IMR-90 (cell line): ENCODE results near the gene RAB3C. TPM values are rescaled to one million over a fixed set of nuclear protein-coding genes. Genes with fewer than 3 reads are reported as not detected.

ENCODE experiments used
- ATAC-seq: fragments of 200-7000 bp; cut with Tn5 transposase; 2 replicates; pipeline ENCODE4 v1.9.1; 2020; ENCODE audit warnings: low read depth, mild to moderate bottlenecking, moderate library complexity
- BruUV-seq: library from RNA; stranded (reverse); fragments of 400-500 nt; replicated peaks from 2 replicates; lab custom pipeline; 2021; lab: Mats Ljungman, UMichigan
- CTCF ChIA-PET: fragments of 300-600 bp; formaldehyde crosslinking; extraction: SDS; loops from one replicate; lab custom pipeline; 2021; ENCODE audit warnings: antibody characterized with exemption; lab: Yijun Ruan, JAX
- POLR2A ChIA-PET: fragments of 300-600 bp; sonication (Branson Sonifier 250); formaldehyde crosslinking; loops from one replicate; lab custom pipeline; 2022; ENCODE audit warnings: antibody characterized with exemption; ENCODE audit not compliant: unreplicated experiment; lab: Charles Lee
- DNase-seq: peaks from one replicate; pipeline ENCODE4 v3.0.0; 2013
- H2AFZ ChIP-seq: replicated peaks from 2 replicates; pipeline ENCODE3; 2013; ENCODE audit warnings: low read length, mild to moderate bottlenecking; ENCODE audit not compliant: poor library complexity
- H2AK5ac ChIP-seq: 2 replicates; pipeline ENCODE4 v1.6.1; 2013; ENCODE audit warnings: low read depth, low read length, inconsistent platforms
- H2AK9ac ChIP-seq: replicated peaks from 2 replicates; pipeline ENCODE3; 2013; ENCODE audit warnings: mild to moderate bottlenecking, low read depth, low read length, moderate library complexity; ENCODE audit not compliant: poor library complexity
- H2BK120ac ChIP-seq: 2 replicates; pipeline ENCODE4 v1.6.1; 2013; ENCODE audit warnings: low read depth, low read length, inconsistent platforms
- H2BK15ac ChIP-seq: 3 replicates; pipeline ENCODE4 v1.6.1; 2013; ENCODE audit warnings: low read depth, low read length, inconsistent platforms
- H2BK20ac ChIP-seq: 2 replicates; pipeline ENCODE4 v1.6.1; 2013; ENCODE audit warnings: low read depth, mild to moderate bottlenecking, inconsistent platforms, low read length, moderate library complexity
- H2BK5ac ChIP-seq: 2 replicates; pipeline ENCODE4 v1.6.1; 2013; ENCODE audit warnings: mild to moderate bottlenecking, low read depth, low read length, inconsistent platforms; ENCODE audit not compliant: poor library complexity, severe bottlenecking
- H3K14ac ChIP-seq: replicated peaks from 2 replicates; pipeline ENCODE4 v1.6.1; 2013; ENCODE audit warnings: low read depth, low read length, inconsistent platforms
- H3K18ac ChIP-seq: 2 replicates; pipeline ENCODE4 v1.6.1; 2013; ENCODE audit warnings: low read depth, low read length, control low read depth
- H3K23ac ChIP-seq: 2 replicates; pipeline ENCODE4 v1.6.1; 2013; ENCODE audit warnings: low read depth, low read length, inconsistent platforms
- H3K27ac ChIP-seq: 2 replicates; pipeline ENCODE4 v1.5.1; 2013; ENCODE audit warnings: mild to moderate bottlenecking, control low read depth, low read length; ENCODE audit not compliant: insufficient read depth
- H3K27me3 ChIP-seq: 2 replicates; pipeline ENCODE4 v1.6.1; 2013; ENCODE audit warnings: low read length; ENCODE audit not compliant: control insufficient read depth, insufficient read depth
- H3K36me3 ChIP-seq: 2 replicates; pipeline ENCODE4 v1.6.1; 2013; ENCODE audit warnings: low read length, mixed read lengths; ENCODE audit not compliant: control insufficient read depth, insufficient read depth
- H3K4ac ChIP-seq: 2 replicates; pipeline ENCODE4 v1.6.1; 2013; ENCODE audit warnings: low read depth, low read length, inconsistent platforms
- H3K4me1 ChIP-seq: 2 replicates; pipeline ENCODE4 v1.6.1; 2013; ENCODE audit warnings: low read length, mixed read lengths; ENCODE audit not compliant: control insufficient read depth, insufficient read depth
- H3K4me2 ChIP-seq: 2 replicates; pipeline ENCODE4 v1.6.1; 2013; ENCODE audit warnings: low read depth, mild to moderate bottlenecking, control low read depth, low read length, moderate library complexity
- H3K4me3 ChIP-seq: 2 replicates; pipeline ENCODE4 v1.5.1; 2013; ENCODE audit warnings: low read depth, mild to moderate bottlenecking, control low read depth, low read length, moderate library complexity; ENCODE audit not compliant: insufficient read depth
- H3K56ac ChIP-seq: 2 replicates; pipeline ENCODE4 v1.6.1; 2013; ENCODE audit warnings: low read length, inconsistent platforms; ENCODE audit not compliant: insufficient read depth; ENCODE audit errors: extremely low read depth
- H3K79me1 ChIP-seq, 2 experiments: 2 replicates each; pipeline ENCODE4 v1.6.1; 2013; ENCODE audit warnings: low read length in 2 of 2, inconsistent platforms in 1 of 2, low read depth in 1 of 2
- H3K9ac ChIP-seq: 2 replicates; pipeline ENCODE4 v1.6.1; 2013; ENCODE audit warnings: low read depth, low read length, control low read depth
- H3K9me1 ChIP-seq: 2 replicates; pipeline ENCODE4 v1.6.1; 2013; ENCODE audit warnings: low read length, inconsistent platforms; ENCODE audit not compliant: insufficient read depth
- H3K9me3 ChIP-seq: 2 replicates; pipeline ENCODE4 v1.6.1; 2013; ENCODE audit warnings: low read length; ENCODE audit not compliant: control insufficient read depth, insufficient read depth
- H4K20me1 ChIP-seq: 2 replicates; pipeline ENCODE4 v1.6.1; 2013; ENCODE audit warnings: low read length, inconsistent platforms; ENCODE audit not compliant: insufficient read depth
- H4K5ac ChIP-seq: 2 replicates; pipeline ENCODE4 v1.6.1; 2013; ENCODE audit warnings: mild to moderate bottlenecking, low read depth, low read length, control low read depth
- H4K8ac ChIP-seq, 2 experiments: 2 replicates each; pipeline ENCODE4 v1.6.1; 2013; ENCODE audit warnings: low read depth in 2 of 2, low read length in 2 of 2, control low read depth in 1 of 2, inconsistent platforms in 1 of 2
- H4K91ac ChIP-seq: 2 replicates; pipeline ENCODE4 v1.6.1; 2013; ENCODE audit warnings: low read depth, low read length, inconsistent platforms; ENCODE audit not compliant: insufficient read depth
- BHLHE40 ChIP-seq: fragments of 150-350 bp; IDR thresholded peaks from 2 replicates; pipeline ENCODE4 v1.6.1; 2016; ENCODE audit warnings: mild to moderate bottlenecking, low read depth, low read length
- CEBPB ChIP-seq: IDR thresholded peaks from 2 replicates; pipeline ENCODE4 v1.6.1; 2012; ENCODE audit warnings: low read depth, low read length, improper control_type of control experiment
- CHD1 ChIP-seq: IDR thresholded peaks from 2 replicates; pipeline ENCODE4 v1.6.1; 2012; ENCODE audit warnings: low read depth, low read length, improper control_type of control experiment
- FOS ChIP-seq: fragments of 150-350 bp; IDR thresholded peaks from 2 replicates; pipeline ENCODE4 v1.6.1; 2016; ENCODE audit warnings: low read depth, low read length
- MAFK ChIP-seq: IDR thresholded peaks from 2 replicates; pipeline ENCODE4 v1.6.1; 2012; ENCODE audit warnings: low read depth, low read length, improper control_type of control experiment
- MAZ ChIP-seq: IDR thresholded peaks from 2 replicates; pipeline ENCODE4 v1.6.1; 2012; ENCODE audit warnings: low read depth, mild to moderate bottlenecking, low read length, improper control_type of control experiment, moderate library complexity, borderline replicate concordance
- MXI1 ChIP-seq: IDR thresholded peaks from 2 replicates; pipeline ENCODE4 v1.6.1; 2012; ENCODE audit warnings: low read depth, mild to moderate bottlenecking, low read length, moderate library complexity, borderline replicate concordance
- NFE2L2 ChIP-seq: fragments of 150-350 bp; IDR thresholded peaks from 2 replicates; pipeline ENCODE4 v1.6.1; 2016; ENCODE audit warnings: low read depth, mild to moderate bottlenecking, low read length
- POLR2A ChIP-seq: IDR thresholded peaks from 2 replicates; pipeline ENCODE4 v1.6.1; 2012; ENCODE audit warnings: mild to moderate bottlenecking, low read depth, low read length
- RAD21 ChIP-seq: IDR thresholded peaks from 2 replicates; pipeline ENCODE4 v1.6.1; 2012; ENCODE audit warnings: low read length, improper control_type of control experiment
- RCOR1 ChIP-seq: IDR thresholded peaks from 2 replicates; pipeline ENCODE4 v1.6.1; 2012; ENCODE audit warnings: mild to moderate bottlenecking, low read length, improper control_type of control experiment; ENCODE audit not compliant: insufficient replicate concordance
- RFX5 ChIP-seq: IDR thresholded peaks from 2 replicates; pipeline ENCODE4 v1.8.0; 2012; ENCODE audit warnings: low read depth, mild to moderate bottlenecking, low read length, moderate library complexity
- SMC3 ChIP-seq: fragments of 150-350 bp; IDR thresholded peaks from 2 replicates; pipeline ENCODE4 v1.6.1; 2016; ENCODE audit warnings: low read depth, mild to moderate bottlenecking, antibody characterized with exemption, low read length, moderate library complexity
- WGBS, 2 experiments: methylation state at CpG; one replicate each; pipeline versions ENCODE4 v1.1.5 to v1.1.7; 2013; ENCODE audit warnings: missing lambda C conversion rate in 2 of 2; ENCODE audit not compliant: insufficient read length in 1 of 2; ENCODE audit errors: extremely low coverage in 2 of 2; 5-methylcytosine and 5-hydroxymethylcytosine counted together
- dilution Hi-C: fragments of 300-500 bp; cut with HindIII; formaldehyde crosslinking; loops from one replicate; pipeline ENCODE4 v1.14.3; 2018; ENCODE audit warnings: low sequenced_read_pairs; ENCODE audit not compliant: unreplicated experiment
- in situ Hi-C: fragments of 300-500 bp; cut with MboI; formaldehyde crosslinking; loops from 3 replicates; pipeline ENCODE4 v1.14.3; 2019; ENCODE audit warnings: low sequenced_read_pairs, inconsistent platforms, mixed read lengths
- intact Hi-C: fragments of 100-400 bp; cut with micrococcal nuclease; formaldehyde crosslinking; loops from 2 replicates; pipeline ENCODE4 v1.10.0; 2022
- polyA plus RNA-seq, 3 experiments: library from polyadenylated mRNA; depleted of rRNA; stranded (reverse); fragments of >200 nt; gene quantifications; 2 replicates each; pipeline ENCODE4 v1.2.3, GENCODE V29; 2012; ENCODE audit warnings: low replicate concordance in 1 of 3
- total RNA-seq: library from RNA; depleted of rRNA; stranded (reverse); fragments of >200 nt; gene quantifications from 2 replicates; pipeline ENCODE4 v1.2.3, GENCODE V29; 2012
- TF ChIP-seq, protein P1 (sequence below): conservative IDR thresholded peaks from 2 replicates; pipeline ENCODE4 v1.5.1; 2012; ENCODE audit warnings: mild to moderate bottlenecking, low read depth, low read length, improper control_type of control experiment
- TF ChIP-seq, protein P2 (sequence below): fragments of 150-350 bp; IDR thresholded peaks from 2 replicates; pipeline ENCODE4 v1.6.1; 2017; ENCODE audit warnings: mild to moderate bottlenecking, antibody characterized with exemption, low read length, low read depth
- TF ChIP-seq, protein P3 (sequence below): fragments of 150-350 bp; IDR thresholded peaks from 2 replicates; pipeline ENCODE4 v1.6.1; 2016; ENCODE audit warnings: low read depth, mild to moderate bottlenecking, low read length, moderate library complexity, borderline replicate concordance

RAB3C gene
- total and polyA plus RNA-seq, 2 of the 4 experiments (the other 2 are of a cell fraction), result not detected

DNA sequence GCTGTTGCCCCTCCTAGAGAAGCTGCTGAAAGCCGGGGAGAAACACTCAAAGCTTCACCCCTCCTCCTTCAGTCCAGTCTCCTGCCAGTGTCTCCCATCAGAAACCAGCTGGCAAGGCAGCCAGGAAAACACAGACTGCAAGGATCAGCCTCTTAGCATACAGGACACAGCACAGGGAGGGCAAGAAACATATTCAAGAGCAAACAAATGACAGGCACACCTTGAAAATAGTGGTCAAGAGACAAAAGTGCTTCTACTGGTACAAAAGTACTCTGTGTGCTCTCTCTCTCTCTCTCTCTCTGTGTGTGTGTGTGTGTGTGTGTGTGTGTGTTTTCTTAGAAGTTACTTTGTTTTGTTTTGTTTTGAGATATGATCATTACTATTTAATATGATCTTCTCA, 227.2 kb downstream of the RAB3C start:
- Histone ChIP-seq H2BK15ac (no peak overlapping the region), H3K4me3 (no peak overlapping the region), H3K4ac (no peak overlapping the region), H3K27ac (no peak overlapping the region), H3K79me1 (no peaks in the 10 kb centered on the region), H3K4me1 (no peaks in the 10 kb centered on the region), H3K23ac (no peak overlapping the region), H3K18ac (no peak overlapping the region), H2AK5ac (no peak overlapping the region), H3K36me3 (no peaks in the 10 kb centered on the region), H2BK120ac (no peak overlapping the region), H4K91ac (no peak overlapping the region), H4K8ac (no peak overlapping the region), H3K9ac (no peak overlapping the region), H3K9me3 (no peaks in the 10 kb centered on the region), H2AFZ (no peak overlapping the region), H3K9me1 (no peaks in the 10 kb centered on the region), H3K4me2 (no peak overlapping the region), H3K14ac (no peak overlapping the region), H2BK20ac (no peak overlapping the region), H4K20me1 (no peaks in the 10 kb centered on the region), H2BK5ac (no peak overlapping the region), H2AK9ac (no peak overlapping the region), H4K5ac (no peak overlapping the region), H3K56ac (no peak overlapping the region), H3K27me3 (no peaks in the 10 kb centered on the region)
- WGBS, 2 experiments, result no CpG with 5 or more reads among the region's 1 CpG
- ATAC-seq (no peak), DNase-seq (no peak)
- intact Hi-C loops (no loop called here), in situ Hi-C loops (no loop called here), dilution Hi-C loops (no loop called here)
- no peak for TF ChIP-seq MAZ
- TF ChIP-seq, protein P1, sequence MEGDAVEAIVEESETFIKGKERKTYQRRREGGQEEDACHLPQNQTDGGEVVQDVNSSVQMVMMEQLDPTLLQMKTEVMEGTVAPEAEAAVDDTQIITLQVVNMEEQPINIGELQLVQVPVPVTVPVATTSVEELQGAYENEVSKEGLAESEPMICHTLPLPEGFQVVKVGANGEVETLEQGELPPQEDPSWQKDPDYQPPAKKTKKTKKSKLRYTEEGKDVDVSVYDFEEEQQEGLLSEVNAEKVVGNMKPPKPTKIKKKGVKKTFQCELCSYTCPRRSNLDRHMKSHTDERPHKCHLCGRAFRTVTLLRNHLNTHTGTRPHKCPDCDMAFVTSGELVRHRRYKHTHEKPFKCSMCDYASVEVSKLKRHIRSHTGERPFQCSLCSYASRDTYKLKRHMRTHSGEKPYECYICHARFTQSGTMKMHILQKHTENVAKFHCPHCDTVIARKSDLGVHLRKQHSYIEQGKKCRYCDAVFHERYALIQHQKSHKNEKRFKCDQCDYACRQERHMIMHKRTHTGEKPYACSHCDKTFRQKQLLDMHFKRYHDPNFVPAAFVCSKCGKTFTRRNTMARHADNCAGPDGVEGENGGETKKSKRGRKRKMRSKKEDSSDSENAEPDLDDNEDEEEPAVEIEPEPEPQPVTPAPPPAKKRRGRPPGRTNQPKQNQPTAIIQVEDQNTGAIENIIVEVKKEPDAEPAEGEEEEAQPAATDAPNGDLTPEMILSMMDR, result no peak
- TF ChIP-seq CEBPB, result no peak
- no peak for TF ChIP-seq MAFK
- no peak for TF ChIP-seq POLR2A
- TF ChIP-seq RCOR1, result no peak
- TF ChIP-seq FOS, result no peak
- no peak for TF ChIP-seq RAD21
- no peak for TF ChIP-seq BHLHE40
- TF ChIP-seq, protein P2, sequence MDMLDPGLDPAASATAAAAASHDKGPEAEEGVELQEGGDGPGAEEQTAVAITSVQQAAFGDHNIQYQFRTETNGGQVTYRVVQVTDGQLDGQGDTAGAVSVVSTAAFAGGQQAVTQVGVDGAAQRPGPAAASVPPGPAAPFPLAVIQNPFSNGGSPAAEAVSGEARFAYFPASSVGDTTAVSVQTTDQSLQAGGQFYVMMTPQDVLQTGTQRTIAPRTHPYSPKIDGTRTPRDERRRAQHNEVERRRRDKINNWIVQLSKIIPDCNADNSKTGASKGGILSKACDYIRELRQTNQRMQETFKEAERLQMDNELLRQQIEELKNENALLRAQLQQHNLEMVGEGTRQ, result no peak
- TF ChIP-seq MXI1, result no peak
- no peak for TF ChIP-seq NFE2L2
- no peak for TF ChIP-seq CHD1
- TF ChIP-seq SMC3, result no peak
- no peak for TF ChIP-seq RFX5
- TF ChIP-seq, protein P3, sequence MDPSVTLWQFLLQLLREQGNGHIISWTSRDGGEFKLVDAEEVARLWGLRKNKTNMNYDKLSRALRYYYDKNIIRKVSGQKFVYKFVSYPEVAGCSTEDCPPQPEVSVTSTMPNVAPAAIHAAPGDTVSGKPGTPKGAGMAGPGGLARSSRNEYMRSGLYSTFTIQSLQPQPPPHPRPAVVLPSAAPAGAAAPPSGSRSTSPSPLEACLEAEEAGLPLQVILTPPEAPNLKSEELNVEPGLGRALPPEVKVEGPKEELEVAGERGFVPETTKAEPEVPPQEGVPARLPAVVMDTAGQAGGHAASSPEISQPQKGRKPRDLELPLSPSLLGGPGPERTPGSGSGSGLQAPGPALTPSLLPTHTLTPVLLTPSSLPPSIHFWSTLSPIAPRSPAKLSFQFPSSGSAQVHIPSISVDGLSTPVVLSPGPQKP, result no peak
- POLR2A ChIA-PET, result no interaction called here
- CTCF ChIA-PET, result no interaction called here
- BruUV-seq, result no TSS peak
